Endothelial cell of umbilical vein (primary cell): Measurements from ENCODE around the gene SP3. TPM values are rescaled to one million over a fixed set of nuclear protein-coding genes. Genes with fewer than 3 reads are reported as not detected.

ENCODE experiments used
- BruUV-seq: library from RNA; stranded (reverse); fragments of 400-500 nt; replicated peaks from 2 replicates; lab custom pipeline; 2021; lab: Mats Ljungman, UMichigan
- CTCF ChIA-PET: fragments of 300-600, 350-600 bp; sonication (Branson Sonifier 250); formaldehyde crosslinking; loops from one replicate; lab custom pipeline; 2021; ENCODE audit warnings: antibody characterized with exemption, inconsistent platforms; lab: Charles Lee
- POLR2A ChIA-PET: fragments of 300-600, 350-600 bp; sonication (Branson Sonifier 250); formaldehyde crosslinking; loops from one replicate; lab custom pipeline; 2021; ENCODE audit warnings: antibody characterized with exemption, inconsistent platforms; lab: Charles Lee
- DNase-seq: peaks from one replicate; pipeline ENCODE4 v3.0.0-alpha.2; 2011; ENCODE audit warnings: low read depth, low spot score
- FAIRE-seq: peaks from 2 replicates; lab custom pipeline; 2011; peaks lifted over from hg19 to GRCh38; lab: Jason Lieb, UNC
- H2AFZ ChIP-seq: 2 replicates; pipeline ENCODE4 v1.6.0; 2012; ENCODE audit warnings: low read depth, low read length, control low read depth, inconsistent platforms
- H3K27ac ChIP-seq: 2 replicates; pipeline ENCODE4 v1.5.1; 2011; ENCODE audit warnings: low read depth, mild to moderate bottlenecking, control low read depth, low read length, moderate library complexity; ENCODE audit not compliant: insufficient read depth
- H3K27me3 ChIP-seq, 2 experiments: 2 replicates each; pipeline versions ENCODE4 v1.6.0 to v1.6.1; 2011; ENCODE audit warnings: low read length in 2 of 2, mixed read lengths in 1 of 2; ENCODE audit not compliant: control insufficient read depth in 2 of 2, insufficient read depth in 2 of 2
- H3K36me3 ChIP-seq, 2 experiments: 2 replicates in 1 of 2; 3 replicates in 1 of 2; pipeline ENCODE4 v1.5.1; 2011; ENCODE audit warnings: low read length in 2 of 2, mild to moderate bottlenecking in 1 of 2, moderate library complexity in 1 of 2; ENCODE audit not compliant: control insufficient read depth in 2 of 2, insufficient read depth in 2 of 2; ENCODE audit errors: extremely low read depth in 1 of 2
- H3K4me1 ChIP-seq: 3 replicates; pipeline ENCODE4 v1.5.1; 2011; ENCODE audit warnings: mild to moderate bottlenecking, low read length; ENCODE audit not compliant: control insufficient read depth, insufficient read depth; ENCODE audit errors: extremely low read depth
- H3K4me2 ChIP-seq: 2 replicates; pipeline ENCODE4 v1.6.1; 2011; ENCODE audit warnings: low read length, control low read depth, mixed read lengths; ENCODE audit not compliant: insufficient read depth
- H3K4me3 ChIP-seq, 3 experiments: fragments of 200-600 bp in 1 of 3; sonication (generic), shearing (Covaris generic) in 1 of 3; replicated peaks in 1 of 3; 2 replicates each; pipeline ENCODE4 v1.5.1; 2011 to 2016; ENCODE audit warnings: control low read depth in 3 of 3, low read length in 3 of 3, mild to moderate bottlenecking in 2 of 3, inconsistent platforms in 1 of 3, low read depth in 1 of 3, moderate library complexity in 1 of 3; ENCODE audit not compliant: insufficient read depth in 1 of 3
- H3K79me2 ChIP-seq: 2 replicates; pipeline ENCODE4 v1.6.0; 2012; ENCODE audit warnings: low read length, inconsistent platforms; ENCODE audit not compliant: control insufficient read depth, insufficient read depth
- H3K9ac ChIP-seq: replicated peaks from 2 replicates; pipeline ENCODE3; 2011; ENCODE audit warnings: low read length, control low read depth; ENCODE audit not compliant: insufficient read depth; ENCODE audit errors: extremely low read depth
- H3K9me1 ChIP-seq: replicated peaks from 3 replicates; pipeline ENCODE4 v1.6.0; 2011; ENCODE audit warnings: mild to moderate bottlenecking, low read length; ENCODE audit not compliant: control insufficient read depth, insufficient read depth; ENCODE audit errors: extremely low read depth
- H3K9me3 ChIP-seq: replicated peaks from 2 replicates; pipeline ENCODE4 v1.5.1; 2012; ENCODE audit warnings: low read length, inconsistent platforms; ENCODE audit not compliant: control insufficient read depth, insufficient read depth
- H4K20me1 ChIP-seq: replicated peaks from 2 replicates; pipeline ENCODE3; 2011; ENCODE audit warnings: mild to moderate bottlenecking, low read length; ENCODE audit not compliant: control insufficient read depth, insufficient read depth; ENCODE audit errors: extremely low read depth
- GATA2 ChIP-seq: IDR thresholded peaks from 2 replicates; pipeline ENCODE4 v1.7.0; 2011; ENCODE audit warnings: low read depth, mild to moderate bottlenecking, moderate library complexity, mixed read lengths, low read length; ENCODE audit not compliant: insufficient read length, insufficient read depth
- JUN ChIP-seq: IDR thresholded peaks from 2 replicates; pipeline ENCODE4 v1.6.1; 2011; ENCODE audit warnings: borderline replicate concordance, low read depth; ENCODE audit not compliant: insufficient read length, insufficient read depth
- MYC ChIP-seq: IDR thresholded peaks from one replicate; pipeline ENCODE4 v1.6.1; 2011; ENCODE audit warnings: mild to moderate bottlenecking, low read depth, low read length
- POLR2AphosphoS5 ChIP-seq: IDR thresholded peaks from 2 replicates; pipeline ENCODE4 v1.6.1; 2012; ENCODE audit warnings: low read depth, mild to moderate bottlenecking, control low read depth, low read length, moderate library complexity; ENCODE audit not compliant: insufficient read depth
- dilution Hi-C: fragments of 300-500 bp; cut with MboI; formaldehyde crosslinking; loops from one replicate; pipeline ENCODE4 v1.15.0; 2019; ENCODE audit warnings: low sequenced_read_pairs; ENCODE audit not compliant: extremely low pct_ligation_motif_present
- intact Hi-C: fragments of 100-400 bp; cut with micrococcal nuclease; formaldehyde crosslinking; loops from one replicate; pipeline ENCODE4 v1.10.0; 2022
- polyA plus RNA-seq, 4 experiments: library from polyadenylated mRNA; depleted of rRNA in 3 of 4; stranded (reverse) in 3 of 4; unstranded in 1 of 4; fragments of >200 nt; gene quantifications; 2 replicates each; pipeline versions ENCODE4 v1.2.1 to v1.2.3, GENCODE V29; 2011 to 2012; ENCODE audit warnings: missing spikeins in 1 of 4
- total RNA-seq: library from RNA; stranded (reverse); gene quantifications from 2 replicates; pipeline ENCODE4 v1.2.3, GENCODE V29; 2021
- TF ChIP-seq, protein P1 (sequence below), 2 donors: IDR thresholded peaks; 1 replicate in 1 of 2; 2 replicates in 1 of 2; pipeline ENCODE4 v1.5.1; 2011; ENCODE audit warnings: low read length in 2 of 2, mild to moderate bottlenecking in 2 of 2, moderate library complexity in 2 of 2, control low read depth in 1 of 2, inconsistent platforms in 1 of 2, low read depth in 1 of 2; ENCODE audit not compliant: insufficient read depth in 1 of 2; ENCODE audit errors: extremely low read depth in 1 of 2
- TF ChIP-seq, protein P2 (sequence below): IDR thresholded peaks from 2 replicates; pipeline ENCODE4 v1.6.1; 2011; ENCODE audit not compliant: insufficient read depth, insufficient read length

The SP3 gene
- total and polyA plus RNA-seq, 2 donors (not counting 3 experiments of a cell fraction or from before 2014, with no cell fraction given): 23.9 to 59.0 TPM

DNA sequence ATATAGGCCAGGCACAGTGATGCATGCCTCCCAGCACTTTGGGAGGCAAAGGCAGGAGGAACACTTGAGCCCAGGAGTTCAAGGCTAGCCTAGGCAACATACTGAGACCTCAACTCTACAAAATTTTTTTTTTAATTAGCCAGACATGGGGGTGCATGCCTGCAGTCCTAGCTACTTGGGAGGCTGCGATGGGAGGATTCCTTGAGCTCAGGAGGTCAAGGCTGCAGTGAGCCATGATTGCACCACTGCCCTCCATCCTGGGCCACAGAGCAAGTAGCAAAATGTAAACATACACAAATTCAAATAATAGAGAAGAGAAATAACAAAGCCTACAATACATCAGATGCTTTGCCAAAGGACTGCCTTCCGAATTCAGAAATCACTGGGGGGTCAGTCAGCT lies 7.0 kb upstream of the SP3 start:
- ChIA-PET POLR2A (no interaction called here), CTCF (no interaction called here)
- Histone ChIP-seq H3K9me1 (no peaks in the 10 kb centered on the region), H3K4me2 (no peak overlapping the region), H3K79me2 (no peaks in the 10 kb centered on the region), H3K4me1 (no peaks in the 10 kb centered on the region), H2AFZ (no peak overlapping the region), H3K36me3 (no peaks in the 10 kb centered on the region), H4K20me1 (no peaks in the 10 kb centered on the region), H3K9ac (no peak overlapping the region), H3K9me3 (no peaks in the 10 kb centered on the region), H3K27ac (no peak overlapping the region), H3K4me3 (no peak overlapping the region), H3K27me3 (no peaks in the 10 kb centered on the region)
- TF ChIP-seq, protein P1, sequence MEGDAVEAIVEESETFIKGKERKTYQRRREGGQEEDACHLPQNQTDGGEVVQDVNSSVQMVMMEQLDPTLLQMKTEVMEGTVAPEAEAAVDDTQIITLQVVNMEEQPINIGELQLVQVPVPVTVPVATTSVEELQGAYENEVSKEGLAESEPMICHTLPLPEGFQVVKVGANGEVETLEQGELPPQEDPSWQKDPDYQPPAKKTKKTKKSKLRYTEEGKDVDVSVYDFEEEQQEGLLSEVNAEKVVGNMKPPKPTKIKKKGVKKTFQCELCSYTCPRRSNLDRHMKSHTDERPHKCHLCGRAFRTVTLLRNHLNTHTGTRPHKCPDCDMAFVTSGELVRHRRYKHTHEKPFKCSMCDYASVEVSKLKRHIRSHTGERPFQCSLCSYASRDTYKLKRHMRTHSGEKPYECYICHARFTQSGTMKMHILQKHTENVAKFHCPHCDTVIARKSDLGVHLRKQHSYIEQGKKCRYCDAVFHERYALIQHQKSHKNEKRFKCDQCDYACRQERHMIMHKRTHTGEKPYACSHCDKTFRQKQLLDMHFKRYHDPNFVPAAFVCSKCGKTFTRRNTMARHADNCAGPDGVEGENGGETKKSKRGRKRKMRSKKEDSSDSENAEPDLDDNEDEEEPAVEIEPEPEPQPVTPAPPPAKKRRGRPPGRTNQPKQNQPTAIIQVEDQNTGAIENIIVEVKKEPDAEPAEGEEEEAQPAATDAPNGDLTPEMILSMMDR (IDR thresholded peaks at IDR 0.05; ENCODE audit: extremely low read depth in 1 of 2, insufficient read depth in 1 of 2, low read depth in 1 of 2, low read length in 2 of 2): no peak
- no peak for TF ChIP-seq MYC
- no peak for TF ChIP-seq GATA2
- TF ChIP-seq POLR2AphosphoS5: no peak
- FAIRE-seq: no peak
- dilution Hi-C loops (no loop called here), intact Hi-C loops (loop anchor here (2.0 kb wide), 1 partner anchor 279 kb away; no protein-coding TSS in a partner anchor)
- no peak for DNase-seq
- no TSS peak for BruUV-seq

DNA sequence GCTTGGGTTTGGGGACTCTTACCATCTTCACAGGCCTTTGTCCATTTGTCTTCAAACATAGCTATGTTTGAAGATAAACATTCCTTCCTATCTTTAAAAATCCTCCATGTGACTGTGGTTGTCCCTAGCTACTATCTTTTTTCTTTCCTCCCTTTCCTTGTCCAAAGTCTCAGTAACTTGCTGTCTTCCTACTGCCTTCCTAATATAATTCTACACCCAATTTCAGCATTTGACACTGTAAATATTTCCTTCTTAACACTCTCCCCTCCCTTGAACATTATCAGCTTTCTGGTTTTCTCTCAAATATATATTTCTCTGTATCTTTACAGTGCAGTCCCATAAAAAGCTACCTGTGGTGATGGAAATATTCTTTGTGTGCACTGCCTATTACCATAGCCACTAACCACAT lies 5.3 kb upstream of the SP3 start:
- intact Hi-C loops (no loop called here), dilution Hi-C loops (no loop called here)
- ChIA-PET CTCF (interaction anchor here (0.8 to 1.7 kb wide), 5 partner anchors 9 to 374 kb away, joined by 3 to 6 read pairs (median 3); no protein-coding TSS in a partner anchor), POLR2A (no interaction called here)
- H3K4me2 ChIP-seq: no peak overlapping the region
- H3K4me1 ChIP-seq: peaks cover 9% of the 10 kb centered on the region
- no peaks in the 10 kb centered on the region for H3K27me3 ChIP-seq
- no peaks in the 10 kb centered on the region for H3K79me2 ChIP-seq
- H3K9me1 ChIP-seq: no peaks in the 10 kb centered on the region
- no peak overlapping the region for H3K9ac ChIP-seq
- FAIRE-seq (no peak), DNase-seq (no peak)
- no TSS peak for BruUV-seq
- H2AFZ ChIP-seq: no peak overlapping the region
- no peak overlapping the region for H3K27ac ChIP-seq
- H3K4me3 ChIP-seq: no peak overlapping the region
- no peaks in the 10 kb centered on the region for H3K9me3 ChIP-seq
- no peaks in the 10 kb centered on the region for H3K36me3 ChIP-seq
- H4K20me1 ChIP-seq: no peaks in the 10 kb centered on the region
- TF ChIP-seq GATA2 (no peak), JUN (no peak)
- TF ChIP-seq, protein P2, sequence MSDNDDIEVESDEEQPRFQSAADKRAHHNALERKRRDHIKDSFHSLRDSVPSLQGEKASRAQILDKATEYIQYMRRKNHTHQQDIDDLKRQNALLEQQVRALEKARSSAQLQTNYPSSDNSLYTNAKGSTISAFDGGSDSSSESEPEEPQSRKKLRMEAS: no peak
